T-helper 22 cell (primary cell): Measurements from ENCODE around the gene PCDHGA10.
"Not testable (repeated sequence)": the region's sequence is repeated elsewhere in the genome, so short reads cannot be mapped to it uniquely, and the experiment has no call there.

Experiments
- DNase-seq: peaks from one replicate; pipeline ENCODE4 v3.0.0-alpha.2; 2020; ENCODE audit warnings: low read depth

PCDHGA10 gene

GRCh38 chr5:141420855-141421488 lies 8.2 kb downstream of the PCDHGA10 start, which contains the start of gene PCDHGA11:
Gene PCDHGA11, plus strand, starts transcription at chr5:141421051. Its CDS starts 177 bp downstream, at chr5:141421228.
- DNase-seq: no peak

GRCh38 chr5:141421489-141421855 lies 8.7 kb downstream of the PCDHGA10 start:
- DNase-seq: no peak

- DNase-seq: no peak
Measured at GRCh38 chr5:141422742-141423291, 10.0 kb downstream of the PCDHGA10 start.

- DNase-seq: no peak
Measured at GRCh38 chr5:141427783-141428426, 15.1 kb downstream of the PCDHGA10 start.

- DNase-seq: no peak
Measured at GRCh38 chr5:141430332-141431113, 17.7 kb downstream of the PCDHGA10 start, which contains the start of gene PCDHGA12. Gene PCDHGA12, plus strand, starts transcription at chr5:141430507. Its CDS starts 253 bp downstream, at chr5:141430760.

GRCh38 chr5:141431286-141431685 lies 18.5 kb downstream of the PCDHGA10 start:
- DNase-seq: no peak

- not testable (repeated sequence) for DNase-seq
Measured at GRCh38 chr5:141432308-141432707, 19.5 kb downstream of the PCDHGA10 start.

GRCh38 chr5:141432726-141433125 lies 19.9 kb downstream of the PCDHGA10 start:
- DNase-seq: not testable (repeated sequence)

- no peak for DNase-seq
Measured at GRCh38 chr5:141434006-141434405, 21.2 kb downstream of the PCDHGA10 start.

- no peak for DNase-seq
Measured at GRCh38 chr5:141437221-141437620, 24.4 kb downstream of the PCDHGA10 start.

- no peak for DNase-seq
Measured at GRCh38 chr5:141439411-141440141, 26.8 kb downstream of the PCDHGA10 start.

GRCh38 chr5:141440341-141440740 lies 27.6 kb downstream of the PCDHGA10 start:
- DNase-seq: no peak

- DNase-seq: no peak
Measured at GRCh38 chr5:141441571-141442170, 28.9 kb downstream of the PCDHGA10 start.

GRCh38 chr5:141465351-141465750 lies 52.6 kb downstream of the PCDHGA10 start:
- no peak for DNase-seq
